Adrenal gland (tissue), 12 donors: ENCODE data around the gene LASP1. TPM values are rescaled to one million over a fixed set of nuclear protein-coding genes. Genes with fewer than 3 reads are reported as not detected.

ENCODE experiments used
- DNase-seq, 7 donors: peaks; one replicate each; pipeline ENCODE4 v3.0.0-alpha.2; 2019 to 2020
- H3K27ac ChIP-seq, 5 donors: fragments of 200-600 bp; sonication (generic) in 4 of 5; 1 replicate in 3 of 5; 2 replicates in 2 of 5; pipeline versions ENCODE4 v1.5.1 to v1.8.0; 2016 to 2020; ENCODE audit warnings: mild to moderate bottlenecking in 1 of 5
- H3K27me3 ChIP-seq: fragments of 200-600 bp; 2 replicates; pipeline ENCODE4 v1.8.0; 2021
- H3K36me3 ChIP-seq, 2 donors: fragments of 200-600 bp; replicated peaks in 1 of 2; 1 replicate in 1 of 2; 2 replicates in 1 of 2; pipeline versions ENCODE4 v1.5.1 to v1.8.0; 2018 to 2022
- H3K4me1 ChIP-seq, 2 donors: fragments of 200-600 bp; replicated peaks in 1 of 2; 1 replicate in 1 of 2; 2 replicates in 1 of 2; pipeline versions ENCODE4 v1.5.1 to v1.8.0; 2018 to 2021
- H3K4me3 ChIP-seq, 4 donors: fragments of 200-600 bp; sonication (generic) in 3 of 4; one replicate each; pipeline ENCODE4 v1.5.1; 2016 to 2018
- H3K9me3 ChIP-seq, 3 donors: fragments of 200-600 bp; sonication (generic) in 1 of 3; replicated peaks in 1 of 3; 1 replicate in 2 of 3; 2 replicates in 1 of 3; pipeline versions ENCODE4 v1.5.1 to v1.8.0; 2016 to 2021
- CTCF ChIP-seq, 6 experiments: fragments of 450-650 bp in 4 of 6; fragments of 200-600 bp in 2 of 6; sonication (generic) in 1 of 6; IDR thresholded peaks; 1 replicate in 5 of 6; 2 replicates in 1 of 6; pipeline versions ENCODE4 v1.5.1 to v1.8.0; 2016 to 2021; ENCODE audit warnings: antibody characterized with exemption in 6 of 6, mild to moderate bottlenecking in 2 of 6, moderate library complexity in 1 of 6
- POLR2A ChIP-seq, 2 donors: fragments of 450-650 bp; IDR thresholded peaks; one replicate each; pipeline ENCODE4 v1.6.1; 2017; ENCODE audit warnings: antibody characterized with exemption in 2 of 2, mild to moderate bottlenecking in 2 of 2, moderate library complexity in 1 of 2
- WGBS, 4 donors: extraction: QIAGEN DNeasy Blood & Tissue Kit in 2 of 4; methylation state at CpG; one replicate each; pipeline versions ENCODE4 v1.1.5 to v1.1.7; 2013 to 2017; 5-methylcytosine and 5-hydroxymethylcytosine counted together
- intact Hi-C, 2 donors: fragments of 100-400 bp; cut with DNase I; formaldehyde crosslinking; loops; one replicate each; pipeline versions ENCODE4 v1.14.1 to v1.15.0; 2022 to 2023
- polyA plus RNA-seq, 3 donors: library from polyadenylated mRNA; stranded (reverse); fragments of 200-250 nt in 2 of 3; fragments of 350-450 nt in 1 of 3; fragmentation: Illumina TruSeq in 1 of 3; extraction: RNeasy Lipid Tissue Mini Kit (QIAGEN cat#74804) in 1 of 3; gene quantifications; one replicate each; pipeline ENCODE4 v1.2.3, GENCODE V29; 2013 to 2014
- total RNA-seq, 9 donors: library from RNA; depleted of rRNA in 4 of 9; stranded (reverse); fragments of >200 nt in 4 of 9; fragments of 120-200 nt in 1 of 9; fragmentation: NEBNext Ultra II Directional in 1 of 9; extraction: Animal tissue kit (Norgen Biotek cat#: 25700) in 1 of 9; gene quantifications; one replicate each; pipeline versions ENCODE4 v1.1.0 to v1.2.4, GENCODE V29; 2013 to 2023
- donor health status: healthy with polysubstance abuse.
- donor health status: Bipolar disorder and iron deficiency.
- donor health status: DM: yes; HTN: yes; CAD: no.
- donor health status: DM: no; HTN: no; CAD: no.
- donor health status: DM: no; HTN: no; CAD: no.
- donor health status: DM: yes; HTN: yes; CAD: no.

Gene LASP1
- total and polyA plus RNA-seq, 12 donors: 36.3 to 123 (median 88.0) TPM

GRCh38 chr17:38900978-38901656 lies 31.3 kb downstream of the LASP1 start:
- Histone ChIP-seq H3K9me3 (no peaks in the 10 kb centered on the region), H3K36me3 (peaks cover 0 to 44% of the 10 kb centered on the region in 2 donors), H3K4me1 (peaks cover 23 to 54% of the 10 kb centered on the region in 2 donors), H3K27me3 (no peaks in the 10 kb centered on the region), H3K4me3 (no peak overlapping the region), H3K27ac (peak overlapping the region in 2 of 5 donors; percentile 57 to 70)
- no peak for TF ChIP-seq POLR2A (IDR thresholded peaks at IDR 0.05)
- TF ChIP-seq CTCF (IDR thresholded peaks at IDR 0.05): no peak
- intact Hi-C loops: no loop called here
- WGBS, 4 donors: 47 to 53% (median 48%) methylated on average over 10 of the region's 10 CpGs
- DNase-seq: peak in 6 of 7 donors; percentile 50 to 72 (median 64)

GRCh38 chr17:38903404-38903803 lies 33.5 kb downstream of the LASP1 start:
- peaks cover 0 to 35% of the 10 kb centered on the region in 2 donors for H3K36me3 ChIP-seq
- no peaks in the 10 kb centered on the region for H3K27me3 ChIP-seq
- intact Hi-C loops: no loop called here
- no peak overlapping the region for H3K4me3 ChIP-seq
- H3K27ac ChIP-seq: no peak overlapping the region
- 93 to 97% (median 96%) methylated on average over 5 to 6 of the region's 6 CpGs for WGBS, 4 donors
- H3K4me1 ChIP-seq: peaks cover 9 to 42% of the 10 kb centered on the region in 2 donors
- DNase-seq: no peak
- no peak for TF ChIP-seq POLR2A (IDR thresholded peaks at IDR 0.05)
- TF ChIP-seq CTCF (IDR thresholded peaks at IDR 0.05): no peak
- no peaks in the 10 kb centered on the region for H3K9me3 ChIP-seq

GRCh38 chr17:38904892-38905291 lies 35.0 kb downstream of the LASP1 start:
- Histone ChIP-seq H3K4me1 (peaks cover 0 to 28% of the 10 kb centered on the region in 2 donors), H3K36me3 (peaks cover 0 to 25% of the 10 kb centered on the region in 2 donors), H3K4me3 (no peak overlapping the region), H3K27ac (no peak overlapping the region), H3K9me3 (no peaks in the 10 kb centered on the region), H3K27me3 (no peaks in the 10 kb centered on the region)
- DNase-seq: no peak
- TF ChIP-seq POLR2A (IDR thresholded peaks at IDR 0.05) (no peak), CTCF (IDR thresholded peaks at IDR 0.05) (no peak)
- intact Hi-C loops: no loop called here
- WGBS, 4 donors: 94 to 100% (median 97%) methylated on average over 3 of the region's 3 CpGs

GRCh38 chr17:38905375-38905774 lies 35.5 kb downstream of the LASP1 start:
- no peak overlapping the region for H3K4me3 ChIP-seq
- H3K9me3 ChIP-seq: no peaks in the 10 kb centered on the region
- 90 to 97% (median 96%) methylated on average over 10 of the region's 10 CpGs for WGBS, 4 donors
- peaks cover 0 to 23% of the 10 kb centered on the region in 2 donors for H3K4me1 ChIP-seq
- H3K27ac ChIP-seq: no peak overlapping the region
- H3K36me3 ChIP-seq: peaks cover 0 to 29% of the 10 kb centered on the region in 2 donors
- intact Hi-C loops: no loop called here
- TF ChIP-seq CTCF (IDR thresholded peaks at IDR 0.05): no peak
- no peak for TF ChIP-seq POLR2A (IDR thresholded peaks at IDR 0.05)
- H3K27me3 ChIP-seq: no peaks in the 10 kb centered on the region
- DNase-seq: no peak
